Upper lobe of right lung (tissue), 1 donor: ENCODE measurements around the gene OSTC. TPM values are rescaled to one million over a fixed set of nuclear protein-coding genes. Genes with fewer than 3 reads are reported as not detected.

ENCODE experiments used
- ATAC-seq: fragments of 200-7000 bp; cut with Tn5 transposase; one replicate; pipeline ENCODE4 v1.9.1; 2020; ENCODE audit warnings: mild to moderate bottlenecking, moderate library complexity
- DNase-seq: peaks from one replicate; pipeline ENCODE4 v3.0.0-alpha.2; 2020
- H3K27ac ChIP-seq: fragments of 200-600 bp; one replicate; pipeline ENCODE4 v1.8.0; 2022
- H3K27me3 ChIP-seq: fragments of 200-600 bp; one replicate; pipeline ENCODE4 v1.8.0; 2022; ENCODE audit warnings: mild to moderate bottlenecking
- H3K36me3 ChIP-seq: fragments of 200-600 bp; one replicate; pipeline ENCODE4 v1.8.0; 2022
- H3K4me1 ChIP-seq: fragments of 200-600 bp; one replicate; pipeline ENCODE4 v1.8.0; 2022
- H3K4me3 ChIP-seq: fragments of 200-600 bp; one replicate; pipeline ENCODE4 v1.8.0; 2022; ENCODE audit warnings: mild to moderate bottlenecking
- H3K9me3 ChIP-seq: fragments of 200-600 bp; one replicate; pipeline ENCODE4 v1.8.0; 2022
- CTCF ChIP-seq: fragments of 200-600 bp; IDR thresholded peaks from one replicate; pipeline ENCODE4 v1.8.0; 2022; ENCODE audit warnings: antibody characterized with exemption
- intact Hi-C: fragments of 100-400 bp; cut with DNase I; formaldehyde crosslinking; loops from one replicate; pipeline ENCODE4 v1.11.0; 2022
- long read RNA-seq: library from polyadenylated mRNA; unstranded; transcript quantifications from one replicate; pipeline ENCODE4 v2.0.0, GENCODE V29; 2021
- total RNA-seq: library from RNA; stranded (reverse); fragmentation: NEBNext Ultra II Directional; extraction: Animal tissue kit (Norgen Biotek cat#: 25700); gene quantifications from one replicate; pipeline ENCODE4 v1.2.1, GENCODE V29; 2021
- donor health status: DM: no; HTN: yes; CAD: no; lungs with severe emphysema.

Gene OSTC
- 72.8 TPM for total RNA-seq
- long read RNA-seq, transcript OSTC-201 (4 exons, 1,077 nt) = major isoform, 63 of 65 reads
- long read RNA-seq, partial matches to known transcripts = 0 of 65 reads
- long read RNA-seq, other reads (novel, unspliced or antisense) = 2 of 65 reads

- Histone ChIP-seq H3K27me3 (no peaks in the 10 kb centered on the region), H3K4me3 (peak within 1 kb of the TSS; percentile 95), H3K36me3 (no peaks in the 10 kb centered on the region), H3K27ac (peak within 1 kb of the TSS; percentile 95), H3K9me3 (no peaks in the 10 kb centered on the region), H3K4me1 (peaks cover 21% of the 10 kb centered on the region)
- ATAC-seq = peak; percentile 97
- TF ChIP-seq CTCF = peak; percentile 47
- intact Hi-C loops = no loop called here
- peak; percentile 97 for DNase-seq
These were observed at the start of gene OSTC for GRCh38 chr4:108650212-108651013. OSTC (plus strand) TSS chr4:108650599; CDS start chr4:108650656, 57 bp downstream.

- DNase-seq = no peak
- no peak for ATAC-seq
- H3K27ac ChIP-seq = no peak overlapping the region
- TF ChIP-seq CTCF = no peak
- no peaks in the 10 kb centered on the region for H3K9me3 ChIP-seq
- H3K27me3 ChIP-seq = no peaks in the 10 kb centered on the region
- H3K4me1 ChIP-seq = no peaks in the 10 kb centered on the region
- H3K36me3 ChIP-seq = no peaks in the 10 kb centered on the region
- intact Hi-C loops = no loop called here
- H3K4me3 ChIP-seq = no peak overlapping the region
These were observed 49.3 kb upstream of the OSTC start for GRCh38 chr4:108601106-108601505.

- Histone ChIP-seq H3K9me3 (no peaks in the 10 kb centered on the region), H3K27me3 (no peaks in the 10 kb centered on the region), H3K4me1 (no peaks in the 10 kb centered on the region), H3K4me3 (no peak overlapping the region), H3K36me3 (no peaks in the 10 kb centered on the region), H3K27ac (no peak overlapping the region)
- no peak for TF ChIP-seq CTCF
- no peak for ATAC-seq
- intact Hi-C loops = no loop called here
- no peak for DNase-seq
These were observed 48.9 kb upstream of the OSTC start for GRCh38 chr4:108601532-108601931.

- H3K27me3 ChIP-seq = no peaks in the 10 kb centered on the region
- no peak for DNase-seq
- no peaks in the 10 kb centered on the region for H3K36me3 ChIP-seq
- intact Hi-C loops = no loop called here
- H3K27ac ChIP-seq = no peak overlapping the region
- no peaks in the 10 kb centered on the region for H3K4me1 ChIP-seq
- H3K9me3 ChIP-seq = no peaks in the 10 kb centered on the region
- no peak for TF ChIP-seq CTCF
- no peak for ATAC-seq
- H3K4me3 ChIP-seq = no peak overlapping the region
These were observed 48.2 kb upstream of the OSTC start for GRCh38 chr4:108602163-108602562.

GRCh38 chr4:108607079-108607815 lies 43.2 kb upstream of the OSTC start:
- intact Hi-C loops = no loop called here
- H3K4me3 ChIP-seq = no peak overlapping the region
- H3K27me3 ChIP-seq = no peaks in the 10 kb centered on the region
- ATAC-seq (no peak), DNase-seq (no peak)
- no peaks in the 10 kb centered on the region for H3K9me3 ChIP-seq
- TF ChIP-seq CTCF = no peak
- no peaks in the 10 kb centered on the region for H3K4me1 ChIP-seq
- no peak overlapping the region for H3K27ac ChIP-seq
- H3K36me3 ChIP-seq = no peaks in the 10 kb centered on the region
